Hepatocyte (in vitro differentiated cells): ENCODE results near the gene ST8SIA1. TPM values are rescaled to one million over a fixed set of nuclear protein-coding genes. Genes with fewer than 3 reads are reported as not detected.

Experiments used
- DNase-seq: peaks from one replicate; pipeline ENCODE4 v3.0.0-alpha.2; 2016; ENCODE audit warnings: low spot score
- H2AFZ ChIP-seq: fragments of 200-600 bp; sonication (generic); 2 replicates; pipeline ENCODE4 v1.6.0; 2016; ENCODE audit warnings: antibody characterized with exemption, mild to moderate bottlenecking
- H3K27ac ChIP-seq: fragments of 200-600 bp; sonication (generic); 2 replicates; pipeline ENCODE4 v1.5.1; 2016; ENCODE audit warnings: mild to moderate bottlenecking
- H3K27me3 ChIP-seq: fragments of 200-600 bp; sonication (generic); 2 replicates; pipeline ENCODE4 v1.6.1; 2016
- H3K36me3 ChIP-seq: fragments of 200-600 bp; sonication (generic); replicated peaks from 2 replicates; pipeline ENCODE4 v1.5.1; 2016; ENCODE audit warnings: low read depth; ENCODE audit not compliant: insufficient read depth
- H3K4me1 ChIP-seq: fragments of 200-600 bp; sonication (generic); 2 replicates; pipeline ENCODE4 v1.5.1; 2016; ENCODE audit warnings: mild to moderate bottlenecking, moderate library complexity; ENCODE audit not compliant: insufficient read depth
- H3K4me2 ChIP-seq: fragments of 200-600 bp; sonication (generic); 2 replicates; pipeline ENCODE4 v1.6.0; 2016
- H3K4me3 ChIP-seq: fragments of 200-600 bp; sonication (generic); 2 replicates; pipeline ENCODE4 v1.5.1; 2016; ENCODE audit warnings: mild to moderate bottlenecking
- H3K79me2 ChIP-seq: fragments of 200-600 bp; sonication (generic); 2 replicates; pipeline ENCODE4 v1.6.0; 2017; ENCODE audit warnings: mild to moderate bottlenecking
- H3K9me2 ChIP-seq: fragments of 200-600 bp; sonication (generic); replicated peaks from 2 replicates; pipeline ENCODE4 v1.6.0; 2017; ENCODE audit warnings: mild to moderate bottlenecking; ENCODE audit not compliant: insufficient read depth
- H3K9me3 ChIP-seq: fragments of 200-600 bp; sonication (generic); 2 replicates; pipeline ENCODE4 v1.5.1; 2016; ENCODE audit warnings: low read depth, mild to moderate bottlenecking
- H4K20me1 ChIP-seq: fragments of 200-600 bp; sonication (generic); 2 replicates; pipeline ENCODE4 v1.6.0; 2016; ENCODE audit warnings: mild to moderate bottlenecking; ENCODE audit not compliant: insufficient read depth, poor library complexity, severe bottlenecking
- CTCF ChIP-seq: fragments of 200-600 bp; sonication (generic); IDR thresholded peaks from 2 replicates; pipeline ENCODE4 v1.5.1; 2016; ENCODE audit warnings: antibody characterized with exemption, mild to moderate bottlenecking; ENCODE audit not compliant: poor library complexity
- EZH2 ChIP-seq: fragments of 200-600 bp; sonication (generic); IDR thresholded peaks from 2 replicates; pipeline ENCODE4 v1.6.1; 2016; ENCODE audit warnings: antibody characterized with exemption, mild to moderate bottlenecking, borderline replicate concordance
- EZH2phosphoT487 ChIP-seq: fragments of 200-600 bp; sonication (generic); IDR thresholded peaks from one replicate; pipeline ENCODE4 v1.6.1; 2018; ENCODE audit warnings: antibody characterized with exemption, mild to moderate bottlenecking, low read depth, moderate library complexity; ENCODE audit not compliant: unreplicated experiment, severe bottlenecking
- WGBS: methylation state at CpG from one replicate; pipeline ENCODE4 v1.1.6; 2016; ENCODE audit warnings: low lambda C conversion rate; ENCODE audit errors: missing lambda C conversion rate; 5-methylcytosine and 5-hydroxymethylcytosine counted together
- polyA plus RNA-seq: library from polyadenylated mRNA; unstranded; fragments of >200 nt; fragmentation: Nextera tagmentation; extraction: Ambion mirVana; gene quantifications from 2 replicates; pipeline ENCODE4 v1.2.1, GENCODE V29; 2016
- total RNA-seq: library from RNA; depleted of rRNA; stranded (reverse); fragments of >200 nt; gene quantifications from 2 replicates; pipeline ENCODE4 v1.2.3, GENCODE V29; 2014

ST8SIA1 gene
- total and polyA plus RNA-seq, 2 experiments from 2014 or later, result 0.88 to 2.0 TPM

GRCh38 chr12:22353615-22354325 is 19.3 kb upstream of the ST8SIA1 start:
- H2AFZ ChIP-seq, result no peak overlapping the region
- H3K27ac ChIP-seq, result no peak overlapping the region
- DNase-seq, result no peak
- no peak overlapping the region for H3K4me2 ChIP-seq
- H3K79me2 ChIP-seq, result no peaks in the 10 kb centered on the region
- H3K36me3 ChIP-seq, result no peaks in the 10 kb centered on the region
- no peaks in the 10 kb centered on the region for H3K9me3 ChIP-seq
- 91% methylated on average over 1 of the region's 1 CpG for WGBS
- no peak overlapping the region for H3K4me3 ChIP-seq
- TF ChIP-seq CTCF (no peak), EZH2 (no peak), EZH2phosphoT487 (no peak)
- H4K20me1 ChIP-seq, result no peaks in the 10 kb centered on the region
- H3K27me3 ChIP-seq, result no peaks in the 10 kb centered on the region
- H3K9me2 ChIP-seq, result no peaks in the 10 kb centered on the region
- H3K4me1 ChIP-seq, result no peaks in the 10 kb centered on the region

GRCh38 chr12:22350886-22351285 is 16.4 kb upstream of the ST8SIA1 start:
- H3K9me3 ChIP-seq, result no peaks in the 10 kb centered on the region
- H3K4me3 ChIP-seq, result no peak overlapping the region
- H2AFZ ChIP-seq, result no peak overlapping the region
- H3K36me3 ChIP-seq, result no peaks in the 10 kb centered on the region
- no peaks in the 10 kb centered on the region for H3K27me3 ChIP-seq
- DNase-seq, result no peak
- H3K9me2 ChIP-seq, result no peaks in the 10 kb centered on the region
- H3K27ac ChIP-seq, result no peak overlapping the region
- H3K4me2 ChIP-seq, result no peak overlapping the region
- no peaks in the 10 kb centered on the region for H3K79me2 ChIP-seq
- WGBS, result 26% methylated on average over 4 of the region's 4 CpGs
- no peaks in the 10 kb centered on the region for H4K20me1 ChIP-seq
- TF ChIP-seq CTCF (no peak), EZH2 (no peak), EZH2phosphoT487 (no peak)
- no peaks in the 10 kb centered on the region for H3K4me1 ChIP-seq

GRCh38 chr12:22348208-22348607 is 13.7 kb upstream of the ST8SIA1 start:
- TF ChIP-seq EZH2phosphoT487 (no peak), EZH2 (no peak), CTCF (no peak)
- Histone ChIP-seq H3K9me3 (no peaks in the 10 kb centered on the region), H3K4me1 (no peaks in the 10 kb centered on the region), H3K4me3 (no peak overlapping the region), H3K27me3 (no peaks in the 10 kb centered on the region), H3K9me2 (no peaks in the 10 kb centered on the region), H4K20me1 (no peaks in the 10 kb centered on the region), H3K4me2 (no peak overlapping the region), H3K36me3 (no peaks in the 10 kb centered on the region), H2AFZ (no peak overlapping the region), H3K79me2 (no peaks in the 10 kb centered on the region), H3K27ac (no peak overlapping the region)
- no peak for DNase-seq
- WGBS, result 88% methylated on average over 5 of the region's 5 CpGs

- H3K36me3 ChIP-seq, result no peaks in the 10 kb centered on the region
- H3K9me2 ChIP-seq, result no peaks in the 10 kb centered on the region
- H3K9me3 ChIP-seq, result no peaks in the 10 kb centered on the region
- H3K4me3 ChIP-seq, result no peak overlapping the region
- no peaks in the 10 kb centered on the region for H4K20me1 ChIP-seq
- H2AFZ ChIP-seq, result no peak overlapping the region
- 84% methylated on average over 4 of the region's 4 CpGs for WGBS
- H3K4me2 ChIP-seq, result no peak overlapping the region
- H3K27ac ChIP-seq, result no peak overlapping the region
- DNase-seq, result no peak
- H3K27me3 ChIP-seq, result no peaks in the 10 kb centered on the region
- no peaks in the 10 kb centered on the region for H3K79me2 ChIP-seq
- TF ChIP-seq EZH2phosphoT487 (no peak), CTCF (no peak), EZH2 (no peak)
- H3K4me1 ChIP-seq, result no peaks in the 10 kb centered on the region
Observed at GRCh38 chr12:22340143-22340542, 5.6 kb upstream of the ST8SIA1 start.
